ENCODE measurements around the gene ICA1.

The ICA1 gene

DNA sequence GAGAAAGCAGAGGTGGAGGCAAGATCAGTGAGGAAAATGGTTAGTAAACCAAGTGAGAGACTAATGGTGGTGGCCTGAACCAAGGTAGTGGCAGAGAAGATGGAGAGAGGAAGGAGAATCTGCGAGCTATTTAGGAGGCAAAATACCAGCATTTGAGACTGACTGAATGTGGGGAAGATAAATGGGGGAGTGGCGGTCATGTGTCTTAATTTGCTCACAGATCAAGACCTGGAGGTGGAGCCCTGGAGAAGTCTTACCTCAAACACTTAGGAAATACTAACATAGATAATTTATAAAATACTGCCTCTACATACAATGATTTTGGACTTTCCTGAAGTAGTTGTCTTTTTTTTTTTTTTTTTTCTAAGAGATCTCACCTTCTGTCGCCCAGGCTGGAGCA lies 34.7 kb downstream of the ICA1 start:
- DNase-seq (ENCODE audit: low read depth), result no peak

DNA sequence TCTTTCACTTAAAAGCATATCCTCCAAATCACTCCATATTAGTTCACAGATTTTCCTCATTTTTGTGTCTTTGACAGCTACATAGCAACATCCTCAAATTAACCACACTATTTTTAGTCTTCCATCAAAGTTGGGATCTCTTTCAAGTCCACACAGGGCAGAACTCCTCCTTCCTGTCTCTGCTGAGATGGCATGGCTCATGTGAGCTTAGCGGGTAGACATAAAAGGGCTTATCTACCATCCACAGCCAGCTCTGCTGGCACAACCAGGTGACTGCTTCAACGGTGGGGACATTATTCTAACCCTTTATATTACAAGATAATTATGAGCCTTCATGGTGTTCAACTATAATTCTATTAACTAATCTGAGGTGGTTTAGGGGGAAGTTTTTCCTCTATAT lies 35.5 kb downstream of the ICA1 start:
- DNase-seq (ENCODE audit: low read depth), result no peak

DNA sequence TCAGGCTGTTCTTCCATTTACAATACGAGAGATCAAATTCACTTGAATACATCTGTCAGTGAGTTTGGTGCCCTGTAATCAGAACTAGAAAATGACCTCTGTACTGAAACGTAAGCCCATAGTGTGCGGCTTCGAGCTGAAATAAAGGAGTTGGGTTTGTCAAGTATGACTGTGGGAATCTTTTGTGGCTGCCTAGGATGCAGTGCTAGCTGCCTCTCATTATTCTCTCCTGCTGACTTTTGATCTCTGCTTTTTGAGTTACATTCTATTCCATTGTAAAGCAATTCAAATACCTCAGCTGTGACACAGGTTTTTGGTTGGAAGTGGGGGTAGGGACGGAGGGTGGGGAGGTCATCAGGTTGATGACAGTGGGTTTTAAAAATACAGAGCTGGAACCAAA lies 40.4 kb downstream of the ICA1 start:
- DNase-seq (ENCODE audit: low read depth), result no peak

DNA sequence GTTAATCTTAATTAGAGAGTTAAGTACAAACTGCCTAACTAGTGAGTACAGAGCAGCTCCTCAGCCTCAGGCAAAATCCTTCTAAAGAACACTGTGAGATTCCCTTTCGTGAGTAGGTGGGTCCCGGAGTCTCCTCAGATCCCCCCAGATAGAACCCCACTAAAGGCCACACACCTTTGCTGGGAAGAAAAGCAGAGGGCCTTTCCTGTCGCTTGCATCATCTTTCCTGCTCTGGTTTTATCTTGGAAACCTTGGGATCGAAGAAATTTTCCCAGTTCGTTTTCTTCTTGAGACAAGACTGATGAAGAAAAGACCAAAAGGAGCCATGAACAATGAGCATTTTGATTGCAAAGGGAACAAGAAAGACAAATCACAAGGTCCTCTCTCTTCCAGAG lies 40.9 kb downstream of the ICA1 start:
- DNase-seq (ENCODE audit: low read depth), result no peak

DNA sequence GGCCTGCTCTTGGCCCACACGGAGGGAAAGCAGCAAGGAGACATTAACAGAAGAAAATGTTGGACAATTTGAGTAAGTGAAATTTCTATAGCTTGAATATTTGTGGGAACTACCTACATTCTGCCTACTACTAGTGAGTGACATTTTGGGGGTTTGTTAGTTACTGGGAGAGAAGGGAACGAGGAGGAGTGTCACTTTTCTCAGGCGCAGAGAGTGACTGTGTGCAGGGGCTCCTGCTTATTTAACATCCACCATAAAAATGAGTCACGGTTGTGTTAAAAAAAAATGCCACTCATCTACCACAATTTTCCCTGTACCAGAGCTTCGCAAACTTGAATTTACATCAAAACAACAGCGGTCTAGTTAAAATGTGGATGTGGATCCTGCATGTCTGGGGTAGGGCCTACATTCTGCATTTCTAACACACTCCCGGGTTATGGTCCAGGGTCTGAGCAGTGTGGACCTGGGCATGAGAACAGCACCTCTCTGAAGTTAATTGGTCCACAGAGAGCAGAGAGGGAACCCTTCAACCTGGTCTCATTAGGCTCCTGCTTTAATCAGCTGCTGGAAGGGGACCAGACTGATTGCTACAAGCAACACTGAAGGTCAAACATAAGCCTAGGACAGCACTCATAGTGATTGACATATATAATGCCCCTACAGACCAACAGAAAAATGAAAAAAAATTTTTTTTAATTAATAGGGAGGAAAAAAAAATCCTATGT lies 41.4 kb downstream of the ICA1 start:
- no peak for DNase-seq (ENCODE audit: low read depth)

DNA sequence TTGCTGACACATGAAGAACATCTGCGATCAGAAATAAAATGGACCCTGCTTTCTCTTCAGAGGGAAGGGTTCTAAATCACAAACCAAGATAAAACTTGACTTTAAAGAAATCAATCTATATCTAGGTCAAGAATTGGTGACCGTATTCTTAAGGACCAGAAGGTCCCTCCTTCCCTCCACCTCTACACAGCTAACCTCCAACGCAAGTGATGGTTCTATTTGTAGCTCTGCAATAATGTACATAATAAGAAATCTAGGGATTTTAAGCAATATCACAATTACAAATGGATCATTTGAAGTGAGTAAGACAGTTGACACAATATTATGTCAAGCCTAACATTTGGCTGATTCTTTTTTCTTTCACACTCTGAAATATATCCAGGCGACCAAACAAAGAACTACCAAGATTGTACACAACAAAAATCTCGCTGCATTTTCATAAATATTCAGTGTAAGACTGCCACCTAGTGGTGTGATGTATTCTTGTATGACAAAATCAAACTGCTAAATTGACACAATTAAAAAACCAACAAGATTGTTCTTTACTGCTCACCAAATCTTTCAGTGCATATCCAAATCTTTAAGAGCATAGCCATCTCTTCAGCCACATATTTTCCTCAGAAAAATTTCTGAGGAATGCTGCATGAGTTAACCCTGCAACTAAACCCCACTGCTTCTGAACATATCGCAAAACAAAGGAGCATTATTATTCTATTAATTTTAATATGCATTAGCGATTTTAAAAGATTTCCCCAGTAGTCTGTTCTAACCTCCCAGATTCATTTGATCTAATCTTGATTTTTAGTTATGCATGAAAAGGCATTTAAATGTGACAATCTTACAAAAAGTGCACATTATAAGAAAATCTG lies 44.5 kb downstream of the ICA1 start:
- DNase-seq (ENCODE audit: low read depth), result no peak

DNA sequence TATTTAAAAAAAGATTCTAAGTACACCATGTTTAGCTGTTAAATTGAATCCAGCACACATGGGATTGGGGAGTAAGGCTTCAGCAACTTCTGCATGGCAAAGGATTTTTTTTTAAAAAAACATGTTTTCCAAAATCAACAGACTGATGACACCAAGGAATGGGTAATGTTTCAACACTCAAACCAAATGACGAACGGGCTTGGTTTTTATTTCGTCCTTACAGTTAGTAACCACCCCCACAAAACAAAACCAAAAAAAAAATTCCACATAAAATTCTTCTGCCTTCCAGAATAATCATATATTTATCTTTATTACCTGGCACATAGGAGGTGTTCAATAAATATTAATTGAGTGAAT lies 45.7 kb downstream of the ICA1 start:
- no peak for DNase-seq (ENCODE audit: low read depth)

DNA sequence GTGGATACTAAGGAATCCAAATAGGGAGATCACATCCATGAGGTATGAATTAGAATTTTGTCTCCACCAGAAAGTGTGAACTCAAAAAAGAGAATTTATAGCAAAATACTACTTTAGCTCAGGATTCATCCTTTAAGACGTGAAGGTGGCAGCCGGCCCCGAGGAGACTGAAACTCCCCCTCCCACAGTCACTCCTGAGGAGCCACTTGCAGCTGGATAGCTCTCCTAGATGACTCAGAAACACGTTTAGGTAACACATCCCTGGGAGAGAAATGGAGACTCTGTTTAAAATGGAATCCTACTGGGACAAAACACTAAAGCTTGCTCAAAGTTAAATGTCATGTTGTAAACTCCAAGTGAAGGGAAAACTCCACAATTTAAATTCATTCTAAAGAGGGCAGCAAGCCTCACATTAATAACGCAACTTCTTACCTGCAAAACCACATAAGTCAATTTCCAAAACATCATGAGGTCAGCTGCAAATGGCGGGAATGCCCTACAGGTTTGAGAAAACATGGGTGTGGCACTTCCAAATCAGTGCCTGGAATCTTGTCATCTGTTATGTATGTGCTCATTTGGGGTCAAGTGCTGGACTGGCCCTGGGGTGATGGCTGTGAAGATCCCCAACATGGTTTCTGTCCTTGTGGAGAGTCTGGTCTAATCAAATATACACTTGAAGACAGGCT lies 46.2 kb downstream of the ICA1 start:
- no peak for DNase-seq (ENCODE audit: low read depth)

DNA sequence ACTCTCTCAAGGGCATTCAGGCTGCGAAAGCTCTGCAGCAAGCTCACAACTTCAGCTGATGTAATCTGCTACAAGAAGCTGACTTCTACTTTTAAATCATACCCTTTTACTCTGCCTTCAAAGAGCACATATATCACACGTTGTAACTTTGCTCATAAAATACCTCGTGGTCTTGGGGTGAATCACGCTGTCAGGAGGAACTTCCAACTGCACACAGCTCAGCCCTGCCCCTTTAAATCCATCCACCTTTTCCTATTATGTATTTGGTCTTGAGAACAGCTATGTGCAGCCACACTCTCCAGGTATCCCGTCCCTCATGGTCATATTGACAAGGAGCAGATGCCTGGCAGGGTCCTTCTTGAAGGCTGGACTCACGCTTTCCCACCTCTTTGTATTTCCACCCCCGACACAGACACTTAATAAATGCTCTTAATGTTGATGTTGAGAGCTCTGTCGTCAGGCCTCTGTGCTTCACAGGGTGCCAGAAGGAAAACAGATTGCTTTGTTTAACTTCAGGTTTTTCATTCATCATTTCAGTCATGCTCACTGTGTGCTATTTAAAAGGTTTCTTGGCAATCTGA lies 47.6 kb downstream of the ICA1 start:
- no peak for DNase-seq (ENCODE audit: low read depth)

DNA sequence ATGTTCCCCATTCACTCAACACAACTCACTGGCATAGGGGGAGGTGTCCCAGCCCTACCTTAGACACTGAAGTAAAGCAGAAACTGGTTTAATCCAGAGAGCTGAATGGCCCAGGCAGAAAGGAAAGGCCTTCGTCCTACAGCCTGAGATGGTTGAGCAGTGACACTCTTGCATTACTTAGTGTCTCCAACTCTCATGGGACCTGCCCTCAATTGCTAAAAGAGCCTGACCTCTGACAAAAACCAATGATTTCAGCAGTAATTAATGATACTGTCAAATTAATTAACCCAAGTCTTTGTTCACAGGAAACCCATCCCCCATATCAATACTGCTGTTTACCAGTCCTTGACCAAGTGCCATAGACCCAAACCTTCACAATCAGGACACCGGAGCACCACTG lies 48.6 kb downstream of the ICA1 start:
- no peak for DNase-seq (ENCODE audit: low read depth)

DNA sequence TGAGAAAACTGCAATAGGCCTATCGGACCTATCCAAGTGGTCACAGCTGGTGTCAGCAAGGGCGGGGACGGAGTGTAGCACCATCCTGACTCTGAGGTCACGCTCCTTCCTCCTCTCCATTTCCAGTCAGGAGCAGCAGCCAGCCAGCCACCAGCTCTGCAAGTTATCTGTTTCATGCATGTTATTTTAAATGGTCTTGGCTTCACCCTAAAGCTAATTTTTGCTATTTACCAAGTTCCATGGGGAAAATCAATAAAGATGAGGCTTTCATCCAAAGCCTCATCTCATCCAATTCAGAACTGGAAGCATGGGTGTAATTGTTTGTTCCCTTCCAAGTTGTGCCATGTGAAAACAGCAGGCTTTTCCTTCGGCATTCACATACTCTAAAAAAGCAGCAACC lies 49.3 kb downstream of the ICA1 start:
- no peak for DNase-seq (ENCODE audit: low read depth)

DNA sequence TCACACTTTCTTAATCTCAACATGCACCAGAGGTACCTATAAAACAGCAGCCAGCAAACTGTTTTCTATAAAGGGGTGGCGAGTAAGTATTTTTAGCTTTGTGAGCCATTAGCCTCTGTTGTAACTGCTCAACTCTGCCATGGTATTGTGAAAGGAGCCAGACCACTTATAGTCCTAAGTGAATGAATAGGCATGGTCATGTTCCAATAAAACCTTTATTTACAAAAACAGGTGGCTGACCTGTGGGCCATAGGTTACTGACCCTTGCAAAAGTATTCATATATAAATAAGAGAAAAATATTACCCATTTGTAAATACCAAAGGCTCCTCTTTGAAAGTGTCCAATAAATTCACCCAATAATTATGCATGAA lies 50.3 kb downstream of the ICA1 start:
- no peak for DNase-seq (ENCODE audit: low read depth)

DNA sequence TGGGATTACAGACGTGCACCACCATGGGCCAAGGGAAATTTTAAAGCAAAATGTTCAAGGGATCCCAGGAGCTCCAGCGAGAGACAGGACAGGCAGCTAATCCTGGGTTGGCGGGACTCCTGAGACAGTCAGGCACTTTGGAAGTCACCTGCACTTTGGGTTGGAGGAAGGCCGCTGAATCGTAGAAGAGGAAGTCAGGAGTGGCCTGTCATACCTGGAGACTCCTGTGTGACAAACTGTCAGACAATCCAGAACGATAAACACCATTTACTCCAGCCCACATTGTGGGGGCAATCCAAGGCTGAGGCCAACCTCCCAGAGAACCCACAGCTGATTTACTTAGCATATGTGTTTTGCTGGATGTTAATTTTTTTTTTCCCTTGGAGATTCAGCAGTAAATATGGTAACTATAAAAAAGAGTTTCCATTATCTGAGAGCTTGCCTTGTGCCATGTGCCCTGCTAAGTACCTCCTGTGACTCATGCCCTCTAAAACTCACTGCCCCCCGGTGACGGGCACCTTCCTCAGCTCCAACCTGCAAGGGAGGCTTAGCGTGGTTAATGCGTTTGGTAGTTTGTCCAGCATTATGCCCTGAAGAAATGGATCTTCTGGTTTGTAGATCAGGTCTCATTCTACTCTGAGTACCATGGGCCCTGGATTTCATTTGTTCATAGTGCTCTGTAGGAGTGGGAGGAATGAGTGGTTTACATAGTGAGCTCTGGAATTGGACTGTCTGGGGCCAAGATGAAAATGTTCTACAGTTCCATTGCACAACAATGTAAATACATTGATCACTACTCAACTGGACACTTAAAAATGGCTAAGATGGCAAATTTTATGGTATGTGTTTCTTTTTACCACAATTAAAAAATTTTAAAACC lies 50.9 kb downstream of the ICA1 start:
- no peak for DNase-seq (ENCODE audit: low read depth)

DNA sequence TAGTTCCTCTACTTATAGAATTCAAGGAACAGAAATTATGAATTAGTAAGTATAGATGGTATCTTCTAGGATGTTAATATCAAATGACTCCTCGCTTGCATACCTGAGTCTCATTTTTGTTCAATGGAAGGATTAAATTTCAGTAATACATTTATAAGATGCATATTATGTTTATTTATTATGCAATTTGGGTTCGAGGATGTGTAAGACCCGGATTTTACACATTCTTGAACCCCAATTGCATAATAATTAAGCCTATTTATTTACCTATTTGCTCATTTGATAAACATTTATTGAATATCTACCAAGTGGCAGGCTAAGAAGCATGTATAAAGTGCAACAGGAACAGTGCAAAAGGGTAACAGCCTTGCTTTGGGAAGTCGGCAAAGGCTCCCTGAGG lies 52.6 kb downstream of the ICA1 start:
- DNase-seq (ENCODE audit: low read depth), result no peak

DNA sequence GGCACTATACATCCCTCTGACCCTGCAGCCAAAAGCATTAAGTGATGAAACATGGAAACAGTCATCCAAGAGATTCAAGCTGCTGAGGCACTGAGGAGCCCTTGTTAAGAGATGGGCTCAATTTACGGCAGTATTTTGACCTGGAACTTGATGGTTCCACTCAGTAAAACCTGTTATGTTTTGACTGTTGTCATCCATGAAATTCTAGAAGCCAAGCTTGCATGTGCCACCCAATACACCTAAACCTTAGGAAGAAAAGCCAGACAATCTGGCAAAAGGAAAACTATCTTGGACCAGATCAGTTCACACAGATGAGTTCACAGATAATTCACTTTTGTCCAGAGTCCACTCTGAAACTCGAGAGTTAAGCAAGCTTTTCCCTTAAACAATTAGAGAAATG lies 53.2 kb downstream of the ICA1 start:
- no peak for DNase-seq (ENCODE audit: low read depth)

DNA sequence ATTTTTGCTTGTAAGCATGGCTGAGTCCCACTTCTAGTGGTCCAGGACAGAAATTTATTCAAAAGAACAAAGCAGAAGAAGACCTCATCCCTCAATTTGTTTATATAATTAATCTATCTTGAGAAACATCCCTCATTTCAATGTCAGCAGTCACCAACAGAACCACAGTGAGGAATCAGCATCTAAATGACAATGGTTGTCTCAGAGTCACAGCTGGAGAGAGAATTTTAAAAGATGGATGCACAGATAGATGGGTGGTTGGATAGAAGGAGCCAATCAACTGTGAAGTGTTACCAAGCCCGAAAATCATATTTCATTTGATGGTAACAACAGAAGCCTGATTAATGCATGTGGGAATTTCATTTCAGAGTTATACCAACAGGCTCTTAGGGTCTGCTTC lies 55.0 kb downstream of the ICA1 start:
- DNase-seq (ENCODE audit: low read depth), result no peak

DNA sequence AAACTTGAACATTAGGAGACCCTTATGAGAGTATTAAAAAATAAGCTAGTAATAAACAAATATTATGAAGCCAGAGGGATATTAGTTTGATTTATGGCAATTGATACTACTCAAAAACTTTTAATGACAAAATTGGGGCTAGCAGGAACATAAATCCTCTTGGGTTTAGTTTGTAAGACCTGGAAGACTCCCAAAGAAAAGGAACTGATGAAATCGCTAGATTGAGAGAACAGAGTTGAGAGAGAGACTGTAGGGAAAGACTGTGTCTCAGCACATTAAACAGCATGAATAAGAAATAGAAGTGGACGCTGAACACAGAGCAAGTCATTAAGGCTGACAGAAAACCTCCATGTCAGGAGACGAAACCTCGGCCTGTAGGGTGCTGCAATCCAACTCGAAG lies 56.4 kb downstream of the ICA1 start:
- DNase-seq (ENCODE audit: low read depth), result no peak

DNA sequence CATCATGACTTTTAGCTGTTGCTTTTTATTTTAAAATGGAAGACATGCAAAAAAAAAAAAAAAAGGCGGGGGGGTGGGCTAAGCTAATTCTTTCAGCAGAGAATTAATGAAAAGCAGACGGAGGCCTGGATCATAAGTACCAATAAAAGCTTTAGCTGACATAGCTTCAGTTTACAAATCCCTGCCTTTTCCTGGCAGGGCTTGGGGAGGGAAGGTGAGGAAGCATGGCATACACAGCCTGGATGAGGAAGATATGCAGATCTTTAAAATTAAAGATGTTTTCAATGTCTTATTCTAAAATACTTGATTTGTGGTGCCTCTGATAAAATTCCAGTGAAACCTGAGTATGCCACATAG lies 57.0 kb downstream of the ICA1 start:
- no peak for DNase-seq (ENCODE audit: low read depth)

DNA sequence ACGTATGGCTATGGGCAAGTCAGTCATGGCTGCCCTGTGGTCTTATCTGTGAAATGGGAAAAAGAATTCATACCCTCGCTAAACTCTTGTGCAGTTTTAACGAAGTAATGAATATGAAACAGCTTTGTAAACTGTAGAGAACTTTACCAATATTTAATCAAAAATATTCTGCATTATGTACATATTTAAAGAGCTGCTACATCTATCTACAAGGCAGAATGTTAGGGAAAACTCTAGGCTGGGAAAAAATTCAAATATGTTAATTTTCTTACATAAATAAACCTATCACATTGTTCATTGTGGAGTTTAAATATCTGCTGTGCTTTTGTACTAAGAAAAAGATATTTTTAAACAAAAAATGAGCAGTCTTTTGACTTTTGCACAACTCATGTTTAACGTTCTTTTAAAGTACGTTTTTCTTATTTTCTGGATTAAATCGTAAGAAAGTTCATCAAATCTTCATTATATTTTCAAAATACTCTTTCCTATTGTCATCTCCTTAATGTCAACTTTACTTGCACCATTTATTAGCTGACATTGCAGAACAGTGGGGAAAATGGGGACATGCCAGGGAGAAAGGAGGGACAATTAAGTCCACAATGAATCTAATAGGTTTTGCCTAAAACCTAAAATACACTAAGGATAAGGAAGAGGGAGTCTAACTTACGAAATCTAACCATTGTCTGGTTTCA lies 57.5 kb downstream of the ICA1 start:
- no peak for DNase-seq (ENCODE audit: low read depth)

DNA sequence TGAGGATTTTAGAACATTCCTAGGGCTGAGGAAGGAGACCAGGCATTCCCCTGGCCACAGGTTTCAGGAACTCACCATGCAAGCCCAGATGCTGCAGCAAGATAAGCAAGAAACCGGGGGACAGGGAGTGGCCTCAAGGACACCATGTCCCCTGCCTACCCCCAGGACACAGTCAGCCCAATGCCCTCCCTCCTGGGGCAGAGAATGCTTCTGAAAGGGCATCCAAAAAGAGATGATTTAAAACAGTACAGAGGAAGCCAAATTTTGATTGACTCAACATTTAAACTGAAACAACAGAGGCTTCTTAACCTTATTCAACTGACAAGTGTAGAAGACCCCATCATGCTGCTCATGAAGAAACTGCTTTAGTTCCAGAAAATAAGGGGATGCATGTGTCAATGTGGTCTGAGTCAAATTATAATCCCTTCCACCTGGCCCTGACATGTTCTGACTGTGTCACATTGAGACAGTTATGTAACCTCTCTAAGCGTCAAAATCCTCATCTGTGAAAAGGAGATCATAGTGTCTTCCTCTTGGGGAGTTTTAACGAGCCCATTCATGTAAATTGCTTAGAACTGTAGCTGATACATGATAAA lies 60.0 kb downstream of the ICA1 start:
- no peak for DNase-seq (ENCODE audit: low read depth)

DNA sequence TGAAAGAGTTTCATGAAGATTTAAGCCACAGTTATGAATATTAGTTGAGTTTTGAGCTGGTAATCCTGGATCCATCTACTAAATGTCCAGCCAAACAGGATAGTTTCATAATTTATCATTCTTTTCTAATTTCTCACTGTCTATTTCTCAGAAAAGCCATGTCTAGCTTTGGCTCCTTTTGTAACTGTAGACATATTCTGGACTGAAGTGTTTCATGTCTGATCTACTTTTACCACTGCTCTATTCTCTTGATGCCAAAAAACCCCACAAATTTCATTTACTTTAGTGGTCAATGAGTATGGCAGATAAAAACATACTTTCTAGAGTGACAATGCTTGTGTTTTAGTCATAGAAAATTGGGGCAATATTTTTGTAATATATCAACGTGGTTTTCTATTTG lies 61.2 kb downstream of the ICA1 start:
- no peak for DNase-seq (ENCODE audit: low read depth)
